Measurements from ENCODE around the gene MBOAT7. TPM values are rescaled to one million over a fixed set of nuclear protein-coding genes. Genes with fewer than 3 reads are reported as not detected.

The MBOAT7 gene
- total and polyA plus RNA-seq, 4 donors: 10.3 to 31.5 (median 15.0) TPM

DNA sequence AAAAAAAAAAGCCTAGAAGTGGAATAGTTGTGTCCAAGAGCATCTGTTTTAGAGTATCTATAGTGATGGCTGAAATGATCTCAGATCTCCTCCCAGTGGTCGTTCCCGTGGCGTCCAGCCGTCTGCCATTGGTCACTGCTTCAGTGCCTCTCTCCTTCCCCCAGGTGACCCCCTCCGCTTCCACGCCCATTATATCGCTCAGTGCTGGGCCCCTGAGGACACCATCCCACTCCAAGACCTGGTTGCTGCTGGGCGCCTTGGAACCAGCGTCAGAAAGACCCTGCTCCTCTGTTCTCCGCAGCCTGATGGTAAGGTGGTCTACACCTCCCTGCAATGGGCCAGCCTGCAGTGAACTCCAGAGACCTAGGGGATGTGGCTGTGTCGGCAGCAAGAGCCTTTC is 3.6 kb upstream of the MBOAT7 start:
- H3K4me1 ChIP-seq (ENCODE audit: control insufficient read depth in 4 of 4, insufficient read depth in 4 of 4, low read length in 3 of 4): peaks cover 17 to 30% (median 24%) of the 10 kb centered on the region in 4 donors
- H3K9me3 ChIP-seq (ENCODE audit: control insufficient read depth in 4 of 4, low read length in 3 of 4): no peaks in the 10 kb centered on the region
- no peak overlapping the region for H3K27ac ChIP-seq (ENCODE audit: low read depth in 1 of 2, low read length in 2 of 2)
- H3K27me3 ChIP-seq (ENCODE audit: control insufficient read depth in 4 of 4, insufficient read depth in 4 of 4, low read length in 3 of 4): no peaks in the 10 kb centered on the region
- 97% methylated on average over 11 of the region's 11 CpGs for WGBS
- TF ChIP-seq JUND (IDR thresholded peaks at IDR 0.05) (no peak), RXRA (IDR thresholded peaks at IDR 0.05) (no peak)
- H3K9ac ChIP-seq (ENCODE audit: low read depth in 1 of 2, low read length in 2 of 2): no peak overlapping the region
- H3K36me3 ChIP-seq (ENCODE audit: control insufficient read depth in 4 of 4, insufficient read depth in 3 of 4, low read depth in 1 of 4, low read length in 3 of 4): peaks cover 4 to 17% (median 13%) of the 10 kb centered on the region in 4 donors
- DNase-seq (ENCODE audit: low spot score): no peak
- no peak overlapping the region for H3K4me3 ChIP-seq (ENCODE audit: low read depth in 1 of 3, low read length in 3 of 3)

DNA sequence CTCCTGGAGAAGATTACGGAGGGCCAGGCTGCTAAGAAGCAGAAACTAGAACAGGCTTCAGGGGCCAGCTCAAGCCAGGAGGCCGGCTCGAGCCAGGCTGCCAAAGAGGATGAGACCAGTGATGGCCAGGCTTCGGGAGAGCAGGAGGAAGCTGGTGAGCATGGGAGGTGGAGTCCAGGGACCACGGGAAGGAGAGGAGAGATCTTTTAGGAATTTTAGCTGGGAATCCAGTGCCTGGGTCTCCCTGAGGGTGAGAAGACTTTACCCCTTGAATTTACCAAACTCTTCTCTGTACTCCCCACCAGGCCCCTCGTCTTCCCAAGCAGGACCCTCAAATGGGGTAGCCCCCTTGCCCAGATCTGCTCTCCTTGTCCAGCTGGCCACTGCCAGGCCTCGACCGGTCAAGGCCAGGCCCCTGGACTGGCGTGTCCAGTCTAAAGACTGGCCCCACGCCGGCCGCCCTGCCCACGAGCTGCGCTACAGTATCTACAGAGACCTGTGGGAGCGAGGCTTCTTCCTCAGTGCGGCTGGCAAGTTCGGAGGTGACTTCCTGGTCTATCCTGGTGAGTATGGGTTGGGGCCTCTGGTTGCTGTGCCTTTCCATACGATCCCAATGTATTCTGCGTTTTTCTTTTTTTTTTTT is 2.6 kb upstream of the MBOAT7 start:
- Histone ChIP-seq H3K27me3 (ENCODE audit: control insufficient read depth in 4 of 4, insufficient read depth in 4 of 4, low read length in 3 of 4) (no peaks in the 10 kb centered on the region), H3K4me3 (ENCODE audit: low read depth in 1 of 3, low read length in 3 of 3) (peak overlapping the region; percentile 50 to 78 (median 68)), H3K4me1 (ENCODE audit: control insufficient read depth in 4 of 4, insufficient read depth in 4 of 4, low read length in 3 of 4) (peaks cover 12 to 24% (median 18%) of the 10 kb centered on the region in 4 donors), H3K9me3 (ENCODE audit: control insufficient read depth in 4 of 4, low read length in 3 of 4) (no peaks in the 10 kb centered on the region), H3K36me3 (ENCODE audit: control insufficient read depth in 4 of 4, insufficient read depth in 3 of 4, low read depth in 1 of 4, low read length in 3 of 4) (peaks cover 4 to 17% (median 12%) of the 10 kb centered on the region in 4 donors), H3K27ac (ENCODE audit: low read depth in 1 of 2, low read length in 2 of 2) (peak overlapping the region; percentile 96 to 99), H3K9ac (ENCODE audit: low read depth in 1 of 2, low read length in 2 of 2) (peak overlapping the region; percentile 29 to 63)
- WGBS: 65% methylated on average over 19 of the region's 19 CpGs
- DNase-seq (ENCODE audit: low spot score): no peak
- TF ChIP-seq HNF4A (conservative IDR thresholded peaks at IDR 0.05): no peak
- TF ChIP-seq HNF4G (IDR thresholded peaks at IDR 0.05): no peak
- TF ChIP-seq, protein P1, sequence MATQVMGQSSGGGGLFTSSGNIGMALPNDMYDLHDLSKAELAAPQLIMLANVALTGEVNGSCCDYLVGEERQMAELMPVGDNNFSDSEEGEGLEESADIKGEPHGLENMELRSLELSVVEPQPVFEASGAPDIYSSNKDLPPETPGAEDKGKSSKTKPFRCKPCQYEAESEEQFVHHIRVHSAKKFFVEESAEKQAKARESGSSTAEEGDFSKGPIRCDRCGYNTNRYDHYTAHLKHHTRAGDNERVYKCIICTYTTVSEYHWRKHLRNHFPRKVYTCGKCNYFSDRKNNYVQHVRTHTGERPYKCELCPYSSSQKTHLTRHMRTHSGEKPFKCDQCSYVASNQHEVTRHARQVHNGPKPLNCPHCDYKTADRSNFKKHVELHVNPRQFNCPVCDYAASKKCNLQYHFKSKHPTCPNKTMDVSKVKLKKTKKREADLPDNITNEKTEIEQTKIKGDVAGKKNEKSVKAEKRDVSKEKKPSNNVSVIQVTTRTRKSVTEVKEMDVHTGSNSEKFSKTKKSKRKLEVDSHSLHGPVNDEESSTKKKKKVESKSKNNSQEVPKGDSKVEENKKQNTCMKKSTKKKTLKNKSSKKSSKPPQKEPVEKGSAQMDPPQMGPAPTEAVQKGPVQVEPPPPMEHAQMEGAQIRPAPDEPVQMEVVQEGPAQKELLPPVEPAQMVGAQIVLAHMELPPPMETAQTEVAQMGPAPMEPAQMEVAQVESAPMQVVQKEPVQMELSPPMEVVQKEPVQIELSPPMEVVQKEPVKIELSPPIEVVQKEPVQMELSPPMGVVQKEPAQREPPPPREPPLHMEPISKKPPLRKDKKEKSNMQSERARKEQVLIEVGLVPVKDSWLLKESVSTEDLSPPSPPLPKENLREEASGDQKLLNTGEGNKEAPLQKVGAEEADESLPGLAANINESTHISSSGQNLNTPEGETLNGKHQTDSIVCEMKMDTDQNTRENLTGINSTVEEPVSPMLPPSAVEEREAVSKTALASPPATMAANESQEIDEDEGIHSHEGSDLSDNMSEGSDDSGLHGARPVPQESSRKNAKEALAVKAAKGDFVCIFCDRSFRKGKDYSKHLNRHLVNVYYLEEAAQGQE (IDR thresholded peaks at IDR 0.05): no peak
- no peak for TF ChIP-seq EGR1 (IDR thresholded peaks at IDR 0.05; ENCODE audit: low read depth in 2 of 2)
- TF ChIP-seq JUND (IDR thresholded peaks at IDR 0.05): no peak
- TF ChIP-seq, protein P2, sequence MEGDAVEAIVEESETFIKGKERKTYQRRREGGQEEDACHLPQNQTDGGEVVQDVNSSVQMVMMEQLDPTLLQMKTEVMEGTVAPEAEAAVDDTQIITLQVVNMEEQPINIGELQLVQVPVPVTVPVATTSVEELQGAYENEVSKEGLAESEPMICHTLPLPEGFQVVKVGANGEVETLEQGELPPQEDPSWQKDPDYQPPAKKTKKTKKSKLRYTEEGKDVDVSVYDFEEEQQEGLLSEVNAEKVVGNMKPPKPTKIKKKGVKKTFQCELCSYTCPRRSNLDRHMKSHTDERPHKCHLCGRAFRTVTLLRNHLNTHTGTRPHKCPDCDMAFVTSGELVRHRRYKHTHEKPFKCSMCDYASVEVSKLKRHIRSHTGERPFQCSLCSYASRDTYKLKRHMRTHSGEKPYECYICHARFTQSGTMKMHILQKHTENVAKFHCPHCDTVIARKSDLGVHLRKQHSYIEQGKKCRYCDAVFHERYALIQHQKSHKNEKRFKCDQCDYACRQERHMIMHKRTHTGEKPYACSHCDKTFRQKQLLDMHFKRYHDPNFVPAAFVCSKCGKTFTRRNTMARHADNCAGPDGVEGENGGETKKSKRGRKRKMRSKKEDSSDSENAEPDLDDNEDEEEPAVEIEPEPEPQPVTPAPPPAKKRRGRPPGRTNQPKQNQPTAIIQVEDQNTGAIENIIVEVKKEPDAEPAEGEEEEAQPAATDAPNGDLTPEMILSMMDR (IDR thresholded peaks at IDR 0.05; ENCODE audit: low read depth, low read length, missing input control): no peak
- TF ChIP-seq SP1 (IDR thresholded peaks at IDR 0.05): no peak
- no peak for TF ChIP-seq RAD21 (IDR thresholded peaks at IDR 0.05)
- TF ChIP-seq, protein P3, sequence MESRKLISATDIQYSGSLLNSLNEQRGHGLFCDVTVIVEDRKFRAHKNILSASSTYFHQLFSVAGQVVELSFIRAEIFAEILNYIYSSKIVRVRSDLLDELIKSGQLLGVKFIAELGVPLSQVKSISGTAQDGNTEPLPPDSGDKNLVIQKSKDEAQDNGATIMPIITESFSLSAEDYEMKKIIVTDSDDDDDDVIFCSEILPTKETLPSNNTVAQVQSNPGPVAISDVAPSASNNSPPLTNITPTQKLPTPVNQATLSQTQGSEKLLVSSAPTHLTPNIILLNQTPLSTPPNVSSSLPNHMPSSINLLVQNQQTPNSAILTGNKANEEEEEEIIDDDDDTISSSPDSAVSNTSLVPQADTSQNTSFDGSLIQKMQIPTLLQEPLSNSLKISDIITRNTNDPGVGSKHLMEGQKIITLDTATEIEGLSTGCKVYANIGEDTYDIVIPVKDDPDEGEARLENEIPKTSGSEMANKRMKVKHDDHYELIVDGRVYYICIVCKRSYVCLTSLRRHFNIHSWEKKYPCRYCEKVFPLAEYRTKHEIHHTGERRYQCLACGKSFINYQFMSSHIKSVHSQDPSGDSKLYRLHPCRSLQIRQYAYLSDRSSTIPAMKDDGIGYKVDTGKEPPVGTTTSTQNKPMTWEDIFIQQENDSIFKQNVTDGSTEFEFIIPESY (IDR thresholded peaks at IDR 0.05): no peak
- TF ChIP-seq, protein P4, sequence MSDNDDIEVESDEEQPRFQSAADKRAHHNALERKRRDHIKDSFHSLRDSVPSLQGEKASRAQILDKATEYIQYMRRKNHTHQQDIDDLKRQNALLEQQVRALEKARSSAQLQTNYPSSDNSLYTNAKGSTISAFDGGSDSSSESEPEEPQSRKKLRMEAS (IDR thresholded peaks at IDR 0.05): no peak
- no peak for TF ChIP-seq GABPA (IDR thresholded peaks at IDR 0.05 in 1 of 2, conservative IDR thresholded peaks at IDR 0.05 in 1 of 2)
- TF ChIP-seq TAF1 (conservative IDR thresholded peaks at IDR 0.05): no peak
- TF ChIP-seq NR2F2 (IDR thresholded peaks at IDR 0.05): no peak
